Activated CD4-positive, alpha-beta T cell treated with anti-CD3 and anti-CD28 coated beads, Interleukin-2, amount 10 ng/mL, durations not matched to agents 24 days and 14 days (primary cell): ENCODE measurements around the gene GHR. TPM values are rescaled to one million over a fixed set of nuclear protein-coding genes. Genes with fewer than 3 reads are reported as not detected.
"Not testable (repeated sequence)": the region's sequence is repeated elsewhere in the genome, so short reads cannot be mapped to it uniquely, and the experiment has no call there.

Experiments used
- DNase-seq: peaks from one replicate; pipeline ENCODE4 v3.0.0; 2022
- H3K27ac Mint-ChIP-seq: one replicate; pipeline ENCODE4 v1.8.0; 2022; ENCODE audit warnings: mild to moderate bottlenecking, mixed read lengths
- H3K27me3 Mint-ChIP-seq: one replicate; pipeline ENCODE4 v1.8.0; 2022; ENCODE audit warnings: mixed read lengths
- H3K36me3 Mint-ChIP-seq: one replicate; pipeline ENCODE4 v1.8.0; 2022; ENCODE audit warnings: low read depth, mild to moderate bottlenecking, mixed read lengths
- H3K4me1 Mint-ChIP-seq: one replicate; pipeline ENCODE4 v1.8.0; 2021; ENCODE audit warnings: mixed read lengths
- H3K4me3 Mint-ChIP-seq: one replicate; pipeline ENCODE4 v1.8.0; 2022; ENCODE audit warnings: mild to moderate bottlenecking, moderate library complexity, mixed read lengths
- H3K9me3 Mint-ChIP-seq: one replicate; pipeline ENCODE4 v1.8.0; 2021; ENCODE audit warnings: mixed read lengths
- intact Hi-C: fragments of 100-400 bp; cut with micrococcal nuclease; formaldehyde crosslinking; loops from one replicate; pipeline ENCODE4 v1.15.1; 2023
- total RNA-seq: library from RNA; stranded (reverse); gene quantifications from 2 replicates; pipeline ENCODE4 v1.2.3, GENCODE V29; 2022

The GHR gene
- total RNA-seq, 1 donor from 2014 or later, result not detected

DNA sequence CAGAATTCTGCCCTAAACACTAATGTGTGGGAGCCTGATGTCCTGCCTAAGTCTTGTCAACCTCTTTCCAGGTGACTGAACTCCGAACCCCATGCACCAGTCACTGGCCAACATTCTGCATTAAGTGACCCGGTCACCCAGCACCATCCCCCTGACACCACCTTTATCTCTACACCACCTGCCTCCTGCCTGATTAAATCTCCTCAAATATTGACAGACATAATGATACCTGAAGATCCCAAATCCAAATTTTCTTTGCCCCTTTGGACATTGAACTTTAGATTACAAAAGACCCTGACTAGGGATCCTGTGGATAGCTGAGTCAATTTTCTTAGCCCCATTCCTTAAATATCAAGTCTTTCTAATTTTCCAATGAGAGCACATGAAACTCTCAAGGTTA lies 150.1 kb downstream of the GHR start:
- Mint-ChIP-seq H3K4me3 (no peak overlapping the region), H3K27me3 (no peaks in the 10 kb centered on the region), H3K9me3 (no peaks in the 10 kb centered on the region), H3K36me3 (no peaks in the 10 kb centered on the region), H3K4me1 (no peaks in the 10 kb centered on the region), H3K27ac (no peak overlapping the region)
- intact Hi-C loops, result no loop called here
- DNase-seq, result no peak

GRCh38 chr5:42575914-42576313 lies 152.7 kb downstream of the GHR start:
- H3K9me3 Mint-ChIP-seq, H3K4me1 Mint-ChIP-seq, H3K27me3 Mint-ChIP-seq, intact Hi-C loops, H3K36me3 Mint-ChIP-seq, DNase-seq, H3K4me3 Mint-ChIP-seq, H3K27ac Mint-ChIP-seq: not testable (repeated sequence)

DNA sequence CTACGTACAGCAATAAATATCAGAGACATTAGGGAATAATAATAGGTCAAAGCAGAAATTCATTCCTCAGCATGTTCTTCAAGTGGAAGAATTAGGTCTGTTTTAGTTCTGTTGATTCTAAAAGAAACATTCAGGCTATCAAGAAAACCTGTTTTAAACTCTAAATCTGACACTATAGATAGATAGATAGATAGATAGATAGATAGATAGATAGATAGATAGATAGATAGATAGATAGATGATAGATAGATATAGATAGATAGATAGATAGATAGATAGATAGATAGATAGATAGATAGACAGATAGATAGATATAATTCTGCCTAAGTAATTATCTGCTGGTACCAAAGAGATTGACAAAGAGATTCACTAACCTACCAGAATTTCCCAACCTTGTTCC lies 155.7 kb downstream of the GHR start:
- H3K36me3 Mint-ChIP-seq, intact Hi-C loops, H3K27ac Mint-ChIP-seq, H3K9me3 Mint-ChIP-seq, DNase-seq, H3K4me3 Mint-ChIP-seq, H3K27me3 Mint-ChIP-seq, H3K4me1 Mint-ChIP-seq: not testable (repeated sequence)

GRCh38 chr5:42579320-42579719 lies 156.1 kb downstream of the GHR start:
- Mint-ChIP-seq H3K27ac (no peak overlapping the region), H3K9me3 (no peaks in the 10 kb centered on the region), H3K27me3 (no peaks in the 10 kb centered on the region), H3K4me1 (no peaks in the 10 kb centered on the region), H3K4me3 (no peak overlapping the region), H3K36me3 (no peaks in the 10 kb centered on the region)
- DNase-seq, result no peak
- intact Hi-C loops, result no loop called here

GRCh38 chr5:42581845-42582244 lies 158.6 kb downstream of the GHR start:
- Mint-ChIP-seq H3K36me3 (no peaks in the 10 kb centered on the region), H3K27me3 (peaks cover 8% of the 10 kb centered on the region), H3K27ac (no peak overlapping the region), H3K4me3 (no peak overlapping the region), H3K9me3 (no peaks in the 10 kb centered on the region), H3K4me1 (no peaks in the 10 kb centered on the region)
- DNase-seq, result no peak
- intact Hi-C loops, result loop anchor here (5.0 kb wide), 2 partner anchors 725 to 875 kb away; no protein-coding TSS in a partner anchor

DNA sequence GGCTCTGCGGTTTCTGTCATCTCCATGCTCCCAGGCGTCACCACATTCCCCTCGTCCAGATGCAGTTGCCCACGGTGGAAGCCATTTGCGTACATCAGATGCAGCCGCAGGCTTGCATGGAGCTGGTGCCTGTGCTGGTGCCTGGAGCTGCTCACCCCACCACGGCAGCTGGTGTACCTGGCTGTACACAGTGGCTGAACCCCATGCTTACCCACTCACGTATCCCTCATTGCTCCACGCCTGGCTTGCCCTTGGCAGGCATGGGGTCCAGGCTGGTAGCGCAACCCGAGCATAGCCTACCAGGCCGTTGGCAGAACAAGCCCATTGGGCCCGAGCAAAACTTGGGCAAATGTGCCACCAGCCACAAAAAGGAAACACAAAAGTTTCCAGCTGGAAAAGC lies 159.5 kb downstream of the GHR start:
- intact Hi-C loops, result loop anchor here (5.0 kb wide), 2 partner anchors 725 to 875 kb away; no protein-coding TSS in a partner anchor
- peaks cover 14% of the 10 kb centered on the region for H3K27me3 Mint-ChIP-seq
- H3K27ac Mint-ChIP-seq, result no peak overlapping the region
- H3K4me3 Mint-ChIP-seq, result no peak overlapping the region
- no peaks in the 10 kb centered on the region for H3K36me3 Mint-ChIP-seq
- DNase-seq, result no peak
- no peaks in the 10 kb centered on the region for H3K9me3 Mint-ChIP-seq
- no peaks in the 10 kb centered on the region for H3K4me1 Mint-ChIP-seq

DNA sequence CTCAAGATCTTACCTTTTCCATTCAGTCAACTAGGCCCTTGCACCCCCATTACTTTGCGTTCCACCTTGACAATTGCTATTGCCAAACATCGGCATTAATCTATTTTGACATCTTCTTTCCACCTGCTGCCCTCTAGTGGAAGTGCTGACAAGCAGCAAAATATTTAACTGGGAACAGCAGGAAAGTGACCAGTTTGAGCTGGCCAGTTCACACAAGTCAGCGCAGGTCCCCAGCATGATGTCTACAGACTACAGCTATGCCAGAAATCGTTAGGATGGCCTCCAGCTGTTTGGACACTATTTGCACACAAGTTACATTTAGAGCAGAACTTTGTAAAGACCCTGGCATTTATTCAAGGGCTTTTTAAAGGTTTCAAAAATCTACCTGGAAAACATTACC lies 160.1 kb downstream of the GHR start:
- H3K4me1 Mint-ChIP-seq, result no peaks in the 10 kb centered on the region
- DNase-seq, result peak; percentile 80
- peaks cover 14% of the 10 kb centered on the region for H3K27me3 Mint-ChIP-seq
- intact Hi-C loops, result loop anchor here (5.0 kb wide), 2 partner anchors 726 to 876 kb away; no protein-coding TSS in a partner anchor
- no peaks in the 10 kb centered on the region for H3K36me3 Mint-ChIP-seq
- H3K9me3 Mint-ChIP-seq, result no peaks in the 10 kb centered on the region
- no peak overlapping the region for H3K4me3 Mint-ChIP-seq
- H3K27ac Mint-ChIP-seq, result no peak overlapping the region

DNA sequence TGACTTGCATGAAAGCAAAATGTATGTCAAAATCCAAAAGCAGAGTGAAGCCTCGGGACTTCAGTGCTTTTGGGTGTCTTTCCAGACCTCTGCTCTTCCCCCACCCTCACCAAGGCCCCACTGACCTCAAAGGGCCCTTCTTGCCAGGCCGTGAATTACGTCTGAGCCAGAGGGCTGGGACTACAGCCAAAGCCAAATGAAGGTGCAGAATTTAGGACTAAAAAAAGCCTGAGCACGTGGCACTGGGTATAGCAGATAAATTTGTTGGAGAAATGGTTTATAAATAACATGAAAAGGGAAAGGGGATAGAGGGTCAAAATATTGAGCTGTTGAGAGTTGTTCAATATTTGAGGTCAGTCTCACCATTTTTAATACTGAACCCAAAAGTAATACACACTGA lies 163.4 kb downstream of the GHR start:
- Mint-ChIP-seq H3K27ac (no peak overlapping the region), H3K36me3 (no peaks in the 10 kb centered on the region), H3K4me3 (no peak overlapping the region), H3K27me3 (peaks cover 22% of the 10 kb centered on the region), H3K4me1 (no peaks in the 10 kb centered on the region), H3K9me3 (no peaks in the 10 kb centered on the region)
- DNase-seq, result no peak
- intact Hi-C loops, result no loop called here

DNA sequence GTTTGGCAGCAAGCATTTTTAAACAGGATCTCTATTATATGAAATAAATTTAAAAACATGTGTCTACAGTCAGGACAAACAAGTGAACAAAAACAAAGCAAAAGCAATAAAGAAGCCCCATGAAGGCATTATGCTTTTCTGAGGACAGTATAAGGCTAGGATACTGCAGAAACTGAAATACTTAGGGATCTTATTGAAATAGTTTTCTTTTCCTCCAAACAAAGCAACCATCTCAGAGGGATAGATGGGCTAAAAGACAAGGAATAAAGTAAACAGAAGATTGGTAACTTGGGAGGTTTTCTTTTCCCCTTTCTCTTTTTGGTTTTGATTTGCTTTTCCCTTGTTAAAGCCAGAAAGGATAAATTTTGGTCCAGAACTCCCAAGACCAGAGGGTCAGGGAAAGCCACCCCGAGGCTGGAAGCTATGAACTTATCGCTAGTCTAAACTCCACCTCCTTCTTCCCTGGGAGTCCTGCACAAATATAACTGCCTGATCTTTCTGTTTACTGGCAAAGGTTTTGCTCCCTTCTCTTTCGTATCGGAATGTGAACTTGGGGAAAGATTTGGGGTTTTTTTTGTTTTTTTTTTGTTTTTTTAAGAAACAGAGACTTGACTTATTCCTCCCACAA lies 164.0 kb downstream of the GHR start:
- Mint-ChIP-seq H3K27ac (no peak overlapping the region), H3K4me3 (no peak overlapping the region), H3K27me3 (peaks cover 23% of the 10 kb centered on the region), H3K4me1 (no peaks in the 10 kb centered on the region), H3K9me3 (no peaks in the 10 kb centered on the region), H3K36me3 (no peaks in the 10 kb centered on the region)
- no peak for DNase-seq
- intact Hi-C loops, result no loop called here

DNA sequence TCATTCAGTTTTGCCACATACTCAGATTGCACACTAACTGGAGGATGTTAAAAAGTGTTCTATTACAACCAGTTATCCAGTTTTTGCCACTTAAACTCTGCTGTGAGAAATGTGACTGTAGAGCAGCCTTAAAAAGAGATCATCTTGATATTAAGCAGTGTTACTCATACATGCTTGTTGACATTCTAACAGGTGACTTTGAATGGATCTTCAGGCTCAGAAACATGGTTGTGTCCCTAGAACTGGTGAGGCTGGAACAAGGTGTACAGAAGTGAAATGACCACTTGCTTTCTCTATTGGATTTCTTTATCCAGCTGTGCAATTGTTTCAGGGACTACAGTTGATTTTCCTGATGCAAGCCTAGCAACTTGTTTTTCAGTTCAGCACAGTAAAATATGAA lies 167.3 kb downstream of the GHR start:
- intact Hi-C loops, result no loop called here
- Mint-ChIP-seq H3K27me3 (peaks cover 23% of the 10 kb centered on the region), H3K4me3 (no peak overlapping the region), H3K9me3 (peaks cover 3% of the 10 kb centered on the region), H3K36me3 (no peaks in the 10 kb centered on the region), H3K4me1 (no peaks in the 10 kb centered on the region), H3K27ac (no peak overlapping the region)
- no peak for DNase-seq

DNA sequence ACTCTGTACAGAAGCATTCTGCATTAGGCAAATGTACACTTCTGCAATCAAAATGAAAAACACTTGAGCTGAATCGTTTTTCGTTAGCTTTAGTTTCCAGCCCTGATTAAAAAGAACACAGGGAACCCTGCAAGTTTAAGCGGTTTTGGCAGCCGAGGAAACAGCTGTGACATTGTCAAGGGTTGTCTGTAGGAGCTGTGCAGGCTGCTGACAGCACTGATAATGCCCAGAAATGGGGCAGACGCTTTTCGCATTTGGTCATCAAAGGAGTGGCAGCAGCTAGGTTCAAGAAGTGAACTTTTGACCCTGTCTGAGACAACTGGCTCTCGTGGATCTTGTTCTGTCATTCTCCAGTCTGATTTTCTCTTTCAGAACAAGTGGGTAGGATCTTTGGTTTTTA lies 167.8 kb downstream of the GHR start:
- Mint-ChIP-seq H3K27ac (no peak overlapping the region), H3K9me3 (peaks cover 3% of the 10 kb centered on the region), H3K4me3 (no peak overlapping the region), H3K27me3 (peaks cover 23% of the 10 kb centered on the region), H3K36me3 (no peaks in the 10 kb centered on the region), H3K4me1 (no peaks in the 10 kb centered on the region)
- DNase-seq, result no peak
- intact Hi-C loops, result no loop called here

DNA sequence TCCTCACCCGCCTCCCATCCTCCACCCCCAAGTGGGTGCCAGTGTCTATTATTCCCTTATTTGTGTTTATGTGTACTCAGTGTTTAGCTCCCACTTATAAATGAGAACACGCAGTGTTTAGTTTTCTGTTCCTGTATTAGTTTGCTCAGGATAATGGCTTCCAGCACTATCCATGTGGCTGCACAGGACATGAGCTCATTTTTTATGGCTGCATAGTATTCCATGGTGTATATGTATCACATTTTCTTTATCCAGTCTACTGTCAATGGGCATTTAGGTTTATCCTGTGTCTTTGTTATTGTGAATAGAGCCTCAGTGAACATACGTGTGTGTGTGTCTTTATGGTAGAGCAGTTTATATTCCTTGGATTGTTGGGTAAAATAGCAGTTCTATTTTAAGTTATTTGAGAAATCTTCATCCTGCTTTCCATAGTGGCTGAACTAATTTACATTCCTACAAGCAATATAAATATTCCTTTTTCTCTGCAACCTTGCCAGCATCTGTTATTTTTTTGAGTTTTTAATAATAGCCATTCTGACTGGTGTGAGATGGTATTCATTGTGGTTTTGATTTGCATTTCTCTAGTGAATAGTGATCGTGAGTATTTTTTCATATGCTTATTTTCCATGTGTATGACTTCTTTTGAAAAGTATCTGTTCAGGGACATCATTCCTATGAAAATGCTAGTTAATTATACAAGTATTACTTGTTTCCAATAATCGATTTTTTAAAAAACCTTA lies 169.3 kb downstream of the GHR start:
- peaks cover 3% of the 10 kb centered on the region for H3K9me3 Mint-ChIP-seq
- H3K27me3 Mint-ChIP-seq, result peaks cover 11% of the 10 kb centered on the region
- no peak overlapping the region for H3K27ac Mint-ChIP-seq
- no peaks in the 10 kb centered on the region for H3K36me3 Mint-ChIP-seq
- no peaks in the 10 kb centered on the region for H3K4me1 Mint-ChIP-seq
- no peak for DNase-seq
- intact Hi-C loops, result no loop called here
- no peak overlapping the region for H3K4me3 Mint-ChIP-seq

DNA sequence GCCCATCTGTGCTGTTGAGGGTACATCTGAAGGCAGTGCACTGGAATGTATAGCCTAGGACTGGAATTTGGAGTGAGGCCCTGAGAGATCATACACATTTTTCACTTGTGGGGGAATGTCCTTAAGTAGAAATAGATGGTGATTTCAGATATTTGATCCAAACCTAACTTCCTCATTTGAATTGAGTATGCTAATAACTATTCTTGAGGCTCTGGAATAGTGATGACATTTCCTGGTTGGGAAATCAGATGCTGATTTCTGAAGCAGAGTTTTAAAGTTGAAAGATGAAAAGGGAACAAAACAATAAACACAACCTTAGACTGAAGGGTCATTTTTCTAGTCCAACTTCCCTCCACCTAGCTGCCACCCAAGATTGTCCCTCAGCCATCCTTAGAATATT lies 170.4 kb downstream of the GHR start:
- H3K27ac Mint-ChIP-seq, result no peak overlapping the region
- peaks cover 3% of the 10 kb centered on the region for H3K9me3 Mint-ChIP-seq
- intact Hi-C loops, result no loop called here
- DNase-seq, result no peak
- no peaks in the 10 kb centered on the region for H3K36me3 Mint-ChIP-seq
- H3K27me3 Mint-ChIP-seq, result peaks cover 8% of the 10 kb centered on the region
- no peak overlapping the region for H3K4me3 Mint-ChIP-seq
- no peaks in the 10 kb centered on the region for H3K4me1 Mint-ChIP-seq

DNA sequence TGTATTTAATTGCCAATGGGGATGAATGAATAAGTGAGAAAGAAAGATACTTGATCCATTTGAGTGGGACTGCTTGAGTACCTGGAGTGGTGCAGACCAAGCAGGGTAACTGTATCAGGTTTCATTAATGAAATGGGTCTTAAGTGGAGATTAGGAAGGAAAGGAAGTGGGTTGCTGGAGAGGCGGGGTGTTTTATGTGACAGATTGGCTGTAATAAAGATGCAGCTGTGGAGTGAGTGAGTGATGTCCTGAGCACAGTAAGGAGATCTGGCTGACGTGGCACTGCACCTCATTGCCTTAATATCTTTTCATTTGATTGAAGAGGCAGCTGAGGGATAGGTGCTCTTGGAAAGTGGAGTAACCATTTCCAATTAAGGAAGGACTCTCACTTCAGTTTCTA lies 172.4 kb downstream of the GHR start:
- Mint-ChIP-seq H3K27ac (no peak overlapping the region), H3K9me3 (peaks cover 3% of the 10 kb centered on the region), H3K36me3 (no peaks in the 10 kb centered on the region), H3K4me1 (no peaks in the 10 kb centered on the region), H3K27me3 (peaks cover 5% of the 10 kb centered on the region), H3K4me3 (no peak overlapping the region)
- intact Hi-C loops, result no loop called here
- DNase-seq, result no peak

GRCh38 chr5:42596817-42597216 lies 173.6 kb downstream of the GHR start:
- intact Hi-C loops, result no loop called here
- Mint-ChIP-seq H3K27ac (no peak overlapping the region), H3K4me1 (no peaks in the 10 kb centered on the region), H3K9me3 (peaks cover 3% of the 10 kb centered on the region), H3K36me3 (no peaks in the 10 kb centered on the region), H3K4me3 (no peak overlapping the region), H3K27me3 (no peaks in the 10 kb centered on the region)
- DNase-seq, result no peak
